Activated CD8-positive, alpha-beta memory T cell treated with anti-CD3 and anti-CD28 coated beads, Interleukin-2, amount 50 U/mL, for 1 hour (primary cell): ENCODE data around the gene PPP1R3G.

Experiments
- DNase-seq: peaks from one replicate; pipeline ENCODE4 v3.0.0-alpha.2; 2020; ENCODE audit errors: extremely low read depth

PPP1R3G gene

DNA sequence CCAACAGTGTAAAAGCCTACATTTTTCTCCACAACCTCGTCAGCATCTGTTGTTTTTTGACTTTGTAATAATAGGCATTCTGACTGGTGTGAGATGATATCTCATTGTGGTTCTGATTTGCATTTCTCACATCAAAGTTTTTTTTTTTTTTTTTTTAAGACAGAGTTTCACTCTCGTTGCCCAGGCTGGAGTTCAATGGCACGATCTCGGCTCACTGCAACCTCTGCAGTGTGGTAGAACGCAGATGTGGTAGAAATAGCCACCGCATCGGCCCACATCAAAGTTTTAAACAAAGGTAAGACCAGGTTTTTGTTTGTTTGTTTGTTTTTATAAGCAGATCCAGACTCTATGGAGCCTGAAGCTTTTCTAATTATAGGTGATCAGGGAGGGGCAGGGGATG lies 12.7 kb upstream of the PPP1R3G start:
- no peak for DNase-seq

DNA sequence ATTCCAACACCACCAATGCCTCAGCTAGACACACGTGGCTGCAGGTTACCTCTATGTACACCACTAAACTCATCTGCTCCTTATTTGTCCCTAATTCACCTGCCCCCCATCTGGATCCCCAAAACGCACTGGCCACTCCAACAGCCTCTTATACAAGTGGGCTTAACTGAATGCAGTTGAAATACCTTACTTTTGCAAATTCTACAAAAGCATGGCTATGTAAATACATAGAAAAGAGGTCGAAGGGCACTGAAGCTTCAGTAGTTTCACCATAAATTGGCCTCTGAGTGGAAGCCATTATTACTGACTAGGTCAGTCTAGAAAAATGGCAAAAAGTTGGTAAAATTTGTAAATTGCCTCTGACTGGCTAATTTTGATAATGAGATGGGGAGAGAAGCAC lies 11.1 kb upstream of the PPP1R3G start:
- DNase-seq, result no peak

DNA sequence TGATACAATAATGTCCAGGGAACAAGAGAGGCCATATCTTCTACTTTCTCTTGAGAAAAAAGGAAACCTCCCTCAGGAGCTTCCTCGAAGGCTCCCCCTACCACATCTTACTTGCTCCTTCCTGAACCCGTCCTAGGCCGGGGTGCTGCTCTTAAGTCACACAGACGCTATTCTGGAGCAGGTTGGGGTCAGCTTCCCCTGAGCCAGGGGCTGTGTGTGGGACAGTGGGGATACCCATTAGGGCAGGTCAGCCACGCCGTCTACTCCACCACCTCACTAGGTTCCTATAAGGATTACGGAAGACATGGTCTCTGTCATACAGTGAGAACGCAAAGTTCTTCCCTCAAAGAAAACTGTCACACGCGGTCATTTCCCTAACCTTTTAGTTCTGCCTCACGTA lies 8.2 kb upstream of the PPP1R3G start:
- no peak for DNase-seq

DNA sequence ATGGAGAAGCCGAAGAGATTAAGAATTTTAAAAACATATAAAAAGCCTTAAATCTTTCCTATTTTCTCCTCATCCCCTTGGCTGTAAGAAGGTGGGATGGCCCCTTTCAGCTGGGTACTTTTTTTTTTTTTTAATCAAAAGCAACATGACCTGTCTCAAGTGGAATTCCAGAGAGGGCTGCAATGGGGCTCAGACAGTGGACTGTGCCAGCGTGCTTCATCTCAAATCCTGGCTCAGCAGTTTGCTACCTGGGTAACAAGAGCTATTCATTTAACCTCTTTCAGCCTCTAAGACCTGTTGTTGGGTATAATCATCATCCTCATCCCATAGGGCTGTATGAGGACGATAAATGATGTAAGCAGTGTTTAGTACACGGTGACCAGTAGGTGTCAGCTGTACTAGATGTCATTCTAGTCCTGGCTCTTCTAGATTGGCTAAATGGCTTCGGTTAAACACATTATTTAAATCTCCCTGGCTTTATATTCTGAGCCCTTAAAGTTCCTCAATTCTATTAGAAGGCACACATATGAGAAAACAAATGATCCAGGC lies 6.9 kb upstream of the PPP1R3G start:
- no peak for DNase-seq

DNA sequence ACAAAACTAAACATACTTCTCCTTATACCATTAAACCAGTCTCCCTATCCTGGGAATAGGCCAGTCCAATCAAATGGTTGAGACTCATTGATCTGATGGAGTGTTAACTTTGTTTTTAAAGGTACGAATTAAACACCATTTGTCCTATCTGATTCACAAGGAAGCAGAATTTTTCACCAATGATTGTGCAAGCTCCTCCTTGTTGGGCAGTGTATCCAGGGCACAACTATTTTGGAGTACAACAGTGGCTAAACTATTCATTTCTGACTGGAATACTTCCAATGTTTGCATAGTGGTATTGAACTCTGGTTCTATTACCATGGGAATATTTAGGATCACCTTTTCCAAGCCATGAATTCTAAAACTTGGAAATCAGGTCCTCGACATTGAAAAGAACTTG lies 5.4 kb upstream of the PPP1R3G start:
- DNase-seq, result no peak

DNA sequence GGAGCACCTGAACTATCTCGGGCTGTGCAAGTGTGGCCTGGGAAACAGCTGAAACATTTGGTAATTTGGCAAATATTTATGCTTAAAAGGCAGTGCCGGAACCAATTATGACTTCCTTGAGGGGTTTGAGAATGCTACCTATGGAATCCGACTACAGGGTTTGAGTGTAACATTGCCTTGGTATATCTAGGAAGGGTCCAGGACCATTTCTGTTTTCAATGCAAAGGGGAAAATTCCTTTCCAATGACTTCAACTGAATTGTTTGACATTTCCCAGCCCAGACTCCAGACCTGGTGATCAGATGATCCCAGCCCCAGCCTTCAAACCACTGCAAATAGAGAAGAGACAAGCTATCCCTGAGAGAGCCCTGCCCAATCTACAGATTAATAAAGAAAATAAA lies 4.6 kb upstream of the PPP1R3G start:
- no peak for DNase-seq

DNA sequence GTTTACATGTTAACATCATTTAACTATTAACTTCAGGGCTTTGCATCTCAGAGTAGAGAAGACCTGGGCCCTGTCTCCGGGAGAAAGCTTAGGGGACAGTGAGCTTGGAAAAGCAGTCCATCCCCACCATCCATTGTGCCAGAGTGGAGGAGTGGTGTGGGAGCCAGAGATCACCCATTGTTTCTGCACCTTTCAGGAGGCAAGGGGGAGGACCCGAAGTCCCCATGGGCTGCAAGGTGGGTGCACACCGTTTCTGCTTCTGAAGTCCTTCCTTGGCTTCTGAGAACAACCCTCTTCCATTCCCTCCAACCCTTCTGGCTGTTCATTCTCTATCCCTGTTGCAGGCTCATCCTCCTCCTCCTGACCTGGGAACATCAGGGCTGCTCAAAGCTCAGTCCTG lies 4.0 kb upstream of the PPP1R3G start:
- DNase-seq, result no peak

DNA sequence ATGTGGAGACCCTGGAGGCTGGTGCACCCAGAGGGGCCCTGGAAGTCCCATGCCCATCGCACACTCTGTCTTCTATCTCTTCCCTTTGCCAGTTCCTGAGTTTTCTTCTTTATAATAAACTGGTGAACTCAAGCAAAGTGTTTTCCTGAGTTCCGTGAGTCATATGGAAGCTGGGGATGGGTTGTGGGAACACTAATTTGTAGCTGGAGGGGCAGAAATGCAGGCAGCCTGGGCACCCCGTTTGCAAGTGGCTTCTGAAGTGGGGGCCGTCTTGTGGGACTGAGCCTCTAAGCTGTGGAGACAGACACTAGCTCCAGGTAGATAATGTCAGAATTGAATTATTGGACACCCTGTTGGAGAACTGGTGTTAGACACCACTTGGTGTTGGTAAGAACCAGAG lies 3.2 kb upstream of the PPP1R3G start:
- no peak for DNase-seq

DNA sequence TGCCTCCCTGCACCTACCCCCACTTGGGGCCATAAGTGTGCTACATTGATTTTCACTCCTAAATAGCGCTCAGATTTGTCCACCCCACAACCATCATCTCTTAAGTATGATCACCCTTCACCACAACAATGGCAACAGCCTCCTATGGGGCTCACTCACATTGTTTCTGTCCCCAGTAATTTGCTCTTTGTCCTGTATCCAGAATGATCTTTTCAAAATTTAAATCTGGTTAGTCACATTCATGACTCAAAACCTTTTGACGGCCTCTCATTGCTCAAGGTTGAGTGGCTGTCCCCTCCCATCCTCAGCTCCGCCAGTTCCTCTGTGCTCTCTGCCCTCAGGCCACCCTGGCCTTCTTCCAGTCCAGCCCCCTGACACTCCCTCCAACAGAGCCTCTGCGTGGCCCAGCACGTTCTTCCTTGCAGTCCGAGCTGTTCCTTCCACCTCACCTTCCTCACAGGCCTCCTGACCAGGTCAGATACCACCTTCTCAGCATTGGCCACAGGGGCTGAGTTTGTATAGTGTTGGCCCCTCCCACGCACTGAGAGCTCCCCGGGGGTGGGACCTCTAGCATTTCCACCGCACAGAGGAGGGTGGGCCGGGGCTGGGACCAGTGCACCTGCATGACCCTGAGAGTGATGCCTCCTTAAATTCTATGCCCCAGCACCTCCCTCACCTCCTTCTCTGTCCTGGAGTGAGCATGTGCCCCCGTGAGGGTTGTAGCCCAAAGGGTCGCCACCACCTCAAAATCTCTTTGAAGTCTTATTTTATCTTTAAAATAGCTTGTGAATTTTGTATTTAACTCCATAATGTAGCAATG lies 2.4 kb upstream of the PPP1R3G start:
- DNase-seq, result no peak

DNA sequence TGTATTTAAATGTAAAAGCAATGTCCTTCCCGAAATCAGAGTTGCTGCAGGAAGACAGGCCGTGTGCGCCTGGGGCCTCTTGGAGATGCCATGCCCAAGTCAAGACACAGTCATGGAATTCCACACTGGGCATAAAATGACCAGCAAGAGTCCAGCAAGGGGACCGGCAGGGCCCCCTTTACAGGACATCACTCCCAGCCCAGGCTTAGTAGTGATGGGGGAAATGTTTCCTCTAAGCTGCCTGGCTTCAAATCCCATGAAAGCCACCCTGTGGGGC lies 1.9 kb upstream of the PPP1R3G start:
- no peak for DNase-seq

DNA sequence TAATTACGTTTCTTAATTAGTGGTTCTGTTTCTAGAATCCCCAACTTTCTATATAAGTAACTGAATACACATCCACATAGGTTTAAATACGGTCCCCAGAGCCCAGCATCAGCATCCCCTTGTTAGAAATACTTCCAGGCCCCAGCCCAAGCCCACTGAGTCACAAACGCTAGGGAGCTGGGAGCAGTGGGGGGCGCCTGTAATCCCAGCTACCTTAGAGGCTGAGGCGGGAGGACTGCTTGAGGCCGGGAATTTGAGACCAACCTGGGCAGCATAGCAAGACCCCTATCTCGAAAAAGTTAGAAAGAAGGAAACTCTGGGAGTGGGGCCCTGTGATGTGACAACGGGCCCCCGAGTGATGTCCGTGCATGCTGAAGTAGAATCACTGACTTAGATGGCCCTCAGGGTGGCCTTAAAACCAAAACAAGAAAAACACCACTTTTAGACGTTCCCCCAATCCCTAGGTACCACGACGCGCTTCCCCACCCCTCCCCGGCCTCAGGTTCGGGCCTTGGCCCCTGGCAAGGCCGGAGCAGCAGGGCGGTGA lies 1.3 kb upstream of the PPP1R3G start:
- DNase-seq, result no peak

DNA sequence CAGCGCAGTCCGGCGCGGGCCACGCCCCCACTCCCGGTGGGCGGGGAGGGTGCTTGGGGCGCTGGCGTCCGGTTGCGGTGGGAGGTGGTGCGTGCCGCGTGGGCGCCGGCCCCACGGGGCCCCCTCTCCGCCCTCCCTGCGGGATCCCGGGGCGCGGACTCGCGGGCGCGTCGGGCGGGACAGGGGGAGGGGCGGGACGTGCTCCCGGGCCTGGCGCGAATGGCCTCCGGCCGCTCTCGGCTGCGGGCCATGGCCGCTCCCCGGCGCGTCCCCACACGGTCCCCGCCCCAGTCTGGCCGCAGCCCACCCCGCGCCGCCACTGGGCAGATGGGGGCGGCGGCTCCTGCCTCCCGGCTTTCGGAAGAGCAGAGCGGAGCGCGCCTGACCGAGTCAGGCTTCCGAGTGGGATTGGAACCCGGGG lies 771 bp upstream of the PPP1R3G start:
- DNase-seq, result no peak

DNA sequence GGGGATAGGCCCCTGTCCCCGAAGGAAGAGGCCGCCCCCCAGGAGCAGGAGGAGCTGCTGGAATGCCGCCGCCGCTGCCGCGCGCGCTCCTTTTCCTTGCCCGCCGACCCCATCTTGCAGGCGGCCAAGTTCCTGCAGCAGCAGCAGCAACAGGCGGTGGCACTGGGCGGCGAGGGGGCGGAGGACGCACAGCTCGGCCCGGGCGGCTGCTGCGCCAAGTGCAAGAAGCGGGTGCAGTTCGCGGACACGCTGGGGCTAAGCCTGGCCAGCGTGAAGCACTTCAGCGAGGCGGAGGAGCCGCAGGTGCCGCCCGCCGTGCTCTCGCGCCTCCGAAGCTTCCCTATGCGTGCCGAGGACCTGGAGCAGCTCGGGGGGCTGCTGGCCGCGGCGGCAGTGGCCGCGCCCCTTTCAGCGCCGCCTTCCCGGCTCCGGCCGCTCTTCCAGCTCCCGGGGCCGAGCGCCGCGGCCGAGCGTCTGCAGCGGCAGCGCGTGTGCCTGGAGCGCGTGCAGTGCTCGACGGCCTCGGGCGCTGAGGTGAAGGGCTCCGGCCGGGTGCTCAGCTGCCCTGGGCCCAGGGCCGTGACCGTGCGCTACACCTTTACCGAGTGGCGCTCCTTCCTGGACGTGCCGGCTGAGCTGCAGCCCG lies 630 bp downstream of the PPP1R3G start:
- no peak for DNase-seq

DNA sequence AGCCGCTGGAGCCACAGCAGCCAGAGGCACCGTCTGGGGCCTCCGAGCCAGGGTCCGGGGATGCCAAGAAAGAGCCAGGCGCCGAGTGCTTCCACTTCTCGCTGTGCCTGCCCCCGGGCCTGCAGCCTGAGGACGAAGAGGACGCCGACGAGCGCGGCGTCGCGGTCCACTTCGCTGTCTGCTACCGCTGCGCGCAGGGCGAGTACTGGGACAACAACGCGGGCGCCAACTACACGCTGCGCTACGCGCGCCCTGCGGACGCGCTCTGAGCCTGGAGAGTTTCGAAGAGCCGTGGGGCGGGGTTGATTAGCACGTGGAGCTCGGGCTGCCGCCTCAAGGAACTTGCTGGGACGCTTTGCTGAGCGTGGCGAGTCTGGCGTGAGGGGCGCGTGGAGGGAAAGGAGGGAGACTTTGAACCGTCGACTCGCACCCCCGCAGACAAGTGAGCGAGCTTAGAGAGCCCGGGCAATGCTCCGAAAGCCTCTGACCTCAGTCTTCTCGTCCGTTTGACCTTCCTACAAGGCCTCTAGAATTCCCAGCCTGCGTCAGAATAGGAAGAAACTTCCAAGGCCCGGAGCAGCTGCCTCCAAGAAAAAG lies 1.3 kb downstream of the PPP1R3G start:
- no peak for DNase-seq

DNA sequence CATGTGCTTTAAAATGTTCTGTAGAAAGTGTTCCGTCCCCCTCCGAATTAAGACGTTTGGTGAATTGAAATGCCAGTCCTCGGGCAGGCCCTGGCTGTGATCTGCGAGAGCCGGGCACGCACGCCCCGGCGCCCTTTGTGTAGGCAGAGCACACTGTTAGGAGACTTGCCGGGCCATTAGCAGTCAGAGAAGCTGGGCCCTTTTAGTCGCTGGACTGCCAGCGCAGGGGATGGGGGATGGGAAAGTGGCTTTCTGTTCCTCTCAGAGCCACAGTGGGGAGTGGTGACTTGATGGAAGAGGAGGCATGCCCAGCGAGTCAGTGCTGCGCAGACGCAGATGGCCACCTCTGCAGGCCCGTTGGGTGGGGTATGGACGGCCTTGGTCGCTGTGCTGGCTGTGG lies 2.2 kb downstream of the PPP1R3G start:
- no peak for DNase-seq

DNA sequence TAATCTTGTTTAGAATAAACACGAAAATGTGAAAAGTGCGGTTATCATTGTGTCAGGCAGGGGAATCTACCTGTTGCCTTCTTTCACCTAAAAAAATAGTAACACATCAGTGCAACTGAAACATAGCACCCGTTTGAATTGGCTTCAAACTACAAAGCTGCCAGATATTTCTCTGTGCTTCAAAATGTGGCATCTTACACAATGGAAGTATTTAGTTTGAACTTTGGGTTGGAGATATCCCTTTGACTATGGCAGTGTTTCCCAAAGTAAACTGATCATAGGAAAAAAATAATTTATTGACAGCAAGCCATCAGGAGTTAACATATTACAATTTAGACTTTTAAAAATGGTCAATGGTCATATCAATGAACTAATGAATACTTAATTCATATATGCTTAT lies 3.6 kb downstream of the PPP1R3G start:
- no peak for DNase-seq

DNA sequence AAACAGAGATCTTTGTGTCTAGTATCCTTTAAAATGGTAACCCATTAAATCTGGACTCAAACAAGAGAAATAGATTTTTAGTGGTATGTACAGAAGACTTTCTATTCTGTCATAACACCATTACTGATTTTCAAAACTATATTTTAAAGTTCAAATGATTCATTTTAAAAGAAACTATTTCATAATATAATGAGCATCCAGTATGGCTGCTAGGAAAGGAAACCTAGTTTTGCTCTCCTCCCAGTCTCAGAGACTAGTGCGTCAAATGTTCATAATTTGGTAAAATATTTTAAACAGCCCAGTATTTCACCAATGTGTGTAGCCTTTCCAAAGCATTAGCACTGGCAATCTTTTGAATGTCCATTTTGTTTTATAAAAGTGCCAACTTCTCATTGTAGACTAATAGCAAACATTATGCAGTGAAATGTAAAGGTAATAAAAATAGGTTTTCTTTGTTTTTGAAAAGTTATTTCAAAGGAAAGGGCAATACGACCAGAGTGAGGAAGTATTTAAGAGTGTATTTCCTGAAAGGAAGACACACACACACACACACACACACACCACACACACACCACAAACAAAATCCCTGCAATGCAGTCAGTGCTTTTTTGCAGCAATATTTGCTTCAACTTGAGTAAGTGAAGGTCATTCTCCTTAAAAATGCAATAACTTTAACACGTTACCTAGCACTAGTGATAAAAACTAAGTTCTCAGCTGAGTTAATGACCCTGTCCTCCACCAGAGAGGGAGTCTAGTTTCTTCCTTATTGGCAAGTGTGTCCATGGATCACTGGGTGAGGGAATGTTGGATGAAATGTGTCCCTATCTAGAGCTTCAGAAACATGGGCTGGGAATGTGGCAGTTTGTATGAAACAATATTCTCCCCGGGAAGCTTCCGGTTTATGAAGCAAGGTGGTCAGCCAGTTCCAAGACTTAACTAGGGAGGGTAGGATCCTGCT lies 4.6 kb downstream of the PPP1R3G start:
- DNase-seq, result no peak

DNA sequence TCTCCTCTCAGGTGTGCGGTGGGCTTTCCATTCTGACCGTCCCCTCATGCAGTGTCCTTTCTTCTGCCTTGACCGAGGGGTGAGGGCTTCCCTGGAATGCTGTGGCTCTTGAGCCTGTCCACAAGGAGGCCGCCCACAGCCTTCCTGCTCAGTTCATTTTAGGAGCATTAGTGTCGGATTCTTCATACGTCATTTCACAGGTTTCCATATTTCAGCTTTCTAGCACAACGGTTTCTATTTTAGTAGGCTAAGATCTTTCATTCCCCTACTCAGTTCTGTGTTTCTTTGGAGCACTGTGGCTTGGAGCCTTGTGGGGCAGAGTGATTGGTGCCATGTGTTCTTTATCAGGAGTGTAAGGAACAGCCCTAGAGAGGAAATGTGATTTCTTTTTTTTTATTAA lies 5.5 kb downstream of the PPP1R3G start:
- no peak for DNase-seq

DNA sequence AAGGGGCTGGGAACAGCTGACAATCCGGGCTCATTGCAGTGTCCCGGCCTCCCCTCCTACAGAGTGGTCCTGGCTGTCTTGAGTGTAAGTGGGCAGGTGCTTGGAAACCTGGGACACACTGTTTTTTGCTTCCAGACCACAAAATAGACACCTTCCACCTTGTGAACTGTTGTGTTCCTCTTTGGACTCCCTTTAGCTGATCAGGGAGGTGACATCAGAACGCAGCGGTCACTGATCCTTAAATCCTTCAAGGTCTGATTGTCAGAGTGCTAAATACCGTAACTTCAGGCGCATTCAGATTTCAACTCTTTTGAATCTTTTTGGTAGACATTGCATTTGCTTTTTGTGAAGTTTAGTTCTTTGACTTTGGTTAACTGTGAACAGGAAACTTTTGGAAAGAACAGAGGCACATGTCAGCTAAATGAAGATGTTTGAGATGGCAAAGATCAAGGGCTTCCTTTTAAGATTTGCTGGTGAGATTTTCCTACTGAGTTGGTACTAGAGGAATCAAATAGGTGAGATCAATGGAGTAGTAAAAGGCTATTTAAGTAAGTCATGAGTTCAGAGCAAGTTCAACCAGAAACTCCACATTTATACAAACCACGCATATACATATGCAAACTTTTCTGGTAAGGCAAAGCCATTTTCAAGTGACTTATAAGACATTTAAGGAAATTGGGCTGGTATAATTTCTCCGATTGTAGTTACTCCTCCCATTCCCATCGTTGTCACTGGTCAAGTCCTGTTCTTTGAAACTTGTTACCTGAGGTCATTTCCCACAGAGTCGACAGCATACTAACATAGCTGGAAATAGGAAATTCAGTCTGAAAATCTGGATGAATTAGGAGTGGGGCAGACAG lies 6.3 kb downstream of the PPP1R3G start:
- no peak for DNase-seq

DNA sequence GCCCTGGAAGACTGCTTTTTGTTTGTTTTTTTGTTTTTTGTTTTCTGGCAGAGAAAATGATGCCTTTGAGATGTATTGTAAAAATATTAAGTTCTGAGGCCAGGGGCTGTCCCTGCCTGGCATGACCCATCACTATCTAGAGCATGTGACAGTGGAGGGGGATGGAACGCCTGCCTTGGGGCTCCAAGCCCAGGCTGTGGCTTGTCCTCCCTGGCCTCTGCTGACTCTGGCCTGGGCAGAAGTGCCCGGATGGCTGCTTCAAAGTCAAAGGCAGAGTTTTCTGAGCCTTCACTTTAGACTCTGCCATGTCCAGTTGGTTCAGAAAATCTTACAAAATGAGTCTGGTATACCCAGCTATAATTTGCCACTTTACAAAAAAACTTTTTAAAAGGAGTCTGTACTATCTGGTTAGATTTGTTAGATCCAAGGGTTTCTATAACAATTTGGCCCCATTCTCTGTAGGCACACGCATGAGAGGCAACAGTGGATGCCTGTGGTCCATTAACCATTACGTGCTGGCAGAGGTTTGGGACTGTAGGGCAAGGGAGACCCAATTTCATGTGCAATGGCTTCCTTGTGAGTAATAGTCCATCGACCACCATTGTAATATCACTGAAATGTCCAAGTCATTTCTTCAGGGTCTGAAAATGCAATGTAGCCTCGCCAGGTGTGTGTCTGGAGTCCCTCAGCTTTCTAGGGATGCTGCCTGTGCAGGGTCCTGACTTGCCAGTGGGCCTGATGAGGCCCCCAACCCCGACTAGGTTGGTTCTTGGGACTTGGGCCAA lies 8.3 kb downstream of the PPP1R3G start:
- no peak for DNase-seq
